Activated CD4-positive, alpha-beta T cell treated with anti-CD3 and anti-CD28 coated beads for 36 hours (primary cell): ENCODE results near the gene TRIM65. TPM values are rescaled to one million over a fixed set of nuclear protein-coding genes. Genes with fewer than 3 reads are reported as not detected.

Experiments used
- ATAC-seq: fragments of 200-7000 bp; cut with Tn5 transposase; one replicate; pipeline ENCODE4 v1.10.0; 2021; ENCODE audit warnings: mild to moderate bottlenecking, moderate library complexity
- CTCF ChIA-PET: fragments of 350-600 bp; sonication (Branson Sonifier 250); formaldehyde crosslinking; loops from one replicate; lab custom pipeline; 2021; ENCODE audit warnings: antibody characterized with exemption; lab: Charles Lee
- POLR2A ChIA-PET: fragments of 350-600 bp; sonication (Branson Sonifier 250); formaldehyde crosslinking; loops from one replicate; lab custom pipeline; 2021; ENCODE audit warnings: antibody characterized with exemption, inconsistent platforms; lab: Charles Lee
- DNase-seq: peaks from one replicate; pipeline ENCODE4 v3.0.0-alpha.2; 2020
- H3K27ac Mint-ChIP-seq: one replicate; pipeline ENCODE4 v1.8.0; 2021; ENCODE audit warnings: mixed read lengths
- H3K27me3 Mint-ChIP-seq: one replicate; pipeline ENCODE4 v1.8.0; 2021; ENCODE audit warnings: mixed read lengths
- H3K36me3 Mint-ChIP-seq: one replicate; pipeline ENCODE4 v1.8.0; 2021; ENCODE audit warnings: low read depth, mixed read lengths
- H3K4me1 Mint-ChIP-seq: one replicate; pipeline ENCODE4 v1.8.0; 2021; ENCODE audit warnings: mixed read lengths
- H3K4me3 Mint-ChIP-seq: one replicate; pipeline ENCODE4 v1.8.0; 2021; ENCODE audit warnings: mild to moderate bottlenecking, moderate library complexity, mixed read lengths
- H3K9me3 Mint-ChIP-seq: one replicate; pipeline ENCODE4 v1.8.0; 2021; ENCODE audit warnings: low read depth, mixed read lengths
- intact Hi-C, 2 experiments: fragments of 100-400 bp; cut with DNase I in 1 of 2; cut with micrococcal nuclease in 1 of 2; formaldehyde crosslinking; loops; one replicate each; pipeline versions ENCODE4 v1.14.2 to v1.15.1; 2022 to 2024; cut with DNase I, micrococcal nuclease
- total RNA-seq, 2 experiments: library from RNA; stranded (reverse); gene quantifications; one replicate each; pipeline ENCODE4 v1.2.3, GENCODE V29; 2021

Gene TRIM65
- total RNA-seq, 2 experiments from 2014 or later, result 28.9 to 31.9 TPM

GRCh38 chr17:75904749-75905521 lies 8.2 kb upstream of the TRIM65 start, which contains the start of gene MRPL38:
Gene MRPL38, minus strand, starts transcription at chr17:75904884. Its CDS starts 9 bp downstream, at chr17:75904875.
- intact Hi-C loops, result loop anchor here (1.0 to 10.0 kb wide), 13 partner anchors 9 to 480 kb away; partner anchors contain the start of genes ACOX1 (in 2 of the 2), FBF1 (in 2 of the 2), TEN1 (in 2 of the 2) and WBP2 (in 2 of the 2)
- DNase-seq, result peak; percentile 97
- no peaks in the 10 kb centered on the region for H3K27me3 Mint-ChIP-seq
- ATAC-seq, result peak; percentile 99
- peaks cover 5% of the 10 kb centered on the region for H3K4me1 Mint-ChIP-seq
- POLR2A ChIA-PET, result no interaction called here
- CTCF ChIA-PET, result interaction anchor here (0.7 to 3.4 kb wide), 18 partner anchors 9 to 752 kb away, joined by 3 to 38 read pairs (median 5); partner anchors contain the start of gene TRIM47
- H3K4me3 Mint-ChIP-seq, result peak within 1 kb of the TSS; percentile 86
- no peaks in the 10 kb centered on the region for H3K36me3 Mint-ChIP-seq
- no peaks in the 10 kb centered on the region for H3K9me3 Mint-ChIP-seq
- peak within 1 kb of the TSS; percentile 89 for H3K27ac Mint-ChIP-seq

- DNase-seq (no peak), ATAC-seq (no peak)
- peaks cover 7% of the 10 kb centered on the region for H3K36me3 Mint-ChIP-seq
- H3K27me3 Mint-ChIP-seq, result no peaks in the 10 kb centered on the region
- H3K9me3 Mint-ChIP-seq, result no peaks in the 10 kb centered on the region
- H3K27ac Mint-ChIP-seq, result no peak overlapping the region
- ChIA-PET POLR2A (interaction anchor here (0.6 kb wide), 1 partner anchor 45 kb away, joined by 5 read pairs; no protein-coding TSS in a partner anchor), CTCF (interaction anchor here (0.7 to 1.6 kb wide), 4 partner anchors 27 to 240 kb away, joined by 3 to 5 read pairs (median 4); no protein-coding TSS in a partner anchor)
- H3K4me1 Mint-ChIP-seq, result peaks cover 5% of the 10 kb centered on the region
- no peak overlapping the region for H3K4me3 Mint-ChIP-seq
- intact Hi-C loops, result loop anchor here in 1 of 2 experiments (5.0 to 10.0 kb wide), 2 partner anchors 315 to 372 kb away; partner anchors contain the start of gene MYO15B
Observed at GRCh38 chr17:75902406-75902805, 5.7 kb upstream of the TRIM65 start.

- ChIA-PET POLR2A (interaction anchor here (0.6 to 1.1 kb wide), 2 partner anchors 26 to 45 kb away, joined by 3 to 5 read pairs; no protein-coding TSS in a partner anchor), CTCF (interaction anchor here (1.1 to 1.3 kb wide), 2 partner anchors 26 to 104 kb away, joined by 5 read pairs; no protein-coding TSS in a partner anchor)
- intact Hi-C loops, result loop anchor here in 1 of 2 experiments (5.0 to 10.0 kb wide), 2 partner anchors 314 to 373 kb away; partner anchors contain the start of gene MYO15B
- ATAC-seq, result no peak
- Mint-ChIP-seq H3K36me3 (peaks cover 7% of the 10 kb centered on the region), H3K4me3 (no peak overlapping the region), H3K9me3 (no peaks in the 10 kb centered on the region), H3K4me1 (peaks cover 7% of the 10 kb centered on the region), H3K27me3 (no peaks in the 10 kb centered on the region), H3K27ac (no peak overlapping the region)
- no peak for DNase-seq
Observed at GRCh38 chr17:75901727-75902126, 5.0 kb upstream of the TRIM65 start.

DNA sequence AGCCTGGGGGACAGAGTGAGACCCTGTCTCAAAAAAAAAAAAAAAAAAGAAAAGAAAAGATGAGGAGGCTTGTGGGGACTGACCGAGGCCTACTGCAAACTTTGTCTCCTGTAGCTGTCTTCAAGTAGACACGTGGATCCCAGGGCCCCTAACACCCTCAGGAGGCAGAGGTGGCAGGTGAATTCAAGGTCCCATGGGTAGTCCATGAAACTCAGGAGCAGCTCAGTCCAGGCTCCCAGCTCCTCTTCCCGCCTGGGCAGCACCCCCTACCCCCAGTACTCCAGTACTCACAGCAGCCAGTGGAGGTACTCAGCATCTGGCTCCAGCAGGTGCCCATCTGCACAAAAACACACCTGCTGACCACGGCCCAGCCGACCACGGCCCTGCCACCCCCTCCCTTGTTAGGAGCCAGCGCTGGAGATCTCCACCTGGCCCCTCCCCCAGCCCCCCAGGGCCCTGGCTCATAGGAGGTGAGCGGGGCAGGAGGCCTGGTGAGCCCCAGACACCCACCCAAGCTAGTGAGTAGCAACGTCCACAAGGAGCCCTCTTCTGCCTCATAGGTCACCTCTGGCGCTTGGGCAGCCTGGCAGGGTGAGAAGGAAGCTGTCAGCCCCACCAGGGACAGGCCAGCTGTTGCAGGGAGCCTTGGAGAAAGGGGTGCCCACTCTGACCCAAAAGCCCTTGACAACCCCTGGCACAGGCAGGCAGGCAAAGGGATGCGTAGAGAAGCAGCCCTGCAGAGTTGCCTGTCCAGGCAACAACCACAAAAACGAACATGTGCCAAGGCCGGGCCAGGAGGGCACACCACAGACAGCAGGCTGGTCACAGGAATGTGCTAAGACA lies 4.2 kb upstream of the TRIM65 start:
- Mint-ChIP-seq H3K36me3 (peaks cover 7% of the 10 kb centered on the region), H3K27me3 (no peaks in the 10 kb centered on the region), H3K27ac (no peak overlapping the region), H3K9me3 (no peaks in the 10 kb centered on the region), H3K4me3 (no peak overlapping the region), H3K4me1 (peaks cover 7% of the 10 kb centered on the region)
- ChIA-PET POLR2A (interaction anchor here (1.1 kb wide), 1 partner anchor 25 kb away, joined by 3 read pairs; no protein-coding TSS in a partner anchor), CTCF (interaction anchor here (0.6 kb wide), 1 partner anchor 1225 kb away, joined by 3 read pairs; no protein-coding TSS in a partner anchor)
- intact Hi-C loops, result loop anchor here in 1 of 2 experiments (5.0 to 10.0 kb wide), 2 partner anchors 314 to 374 kb away; partner anchors contain the start of gene MYO15B
- ATAC-seq (no peak), DNase-seq (no peak)

GRCh38 chr17:75899767-75900468 lies 3.2 kb upstream of the TRIM65 start:
- H3K27ac Mint-ChIP-seq, result no peak overlapping the region
- ChIA-PET POLR2A (no interaction called here), CTCF (interaction anchor here (1.2 kb wide), 1 partner anchor 44 kb away, joined by 3 read pairs; no protein-coding TSS in a partner anchor)
- peaks cover 12% of the 10 kb centered on the region for H3K4me1 Mint-ChIP-seq
- no peaks in the 10 kb centered on the region for H3K9me3 Mint-ChIP-seq
- intact Hi-C loops, result loop anchor here in 1 of 2 experiments (5.0 to 10.0 kb wide), 2 partner anchors 313 to 375 kb away; partner anchors contain the start of gene MYO15B
- no peak overlapping the region for H3K4me3 Mint-ChIP-seq
- DNase-seq, result no peak
- H3K36me3 Mint-ChIP-seq, result peaks cover 11% of the 10 kb centered on the region
- no peak for ATAC-seq
- H3K27me3 Mint-ChIP-seq, result no peaks in the 10 kb centered on the region

- H3K27me3 Mint-ChIP-seq, result no peaks in the 10 kb centered on the region
- ChIA-PET CTCF (interaction anchor here (0.5 to 1.2 kb wide), 2 partner anchors 19 to 43 kb away, joined by 3 read pairs; no protein-coding TSS in a partner anchor), POLR2A (no interaction called here)
- intact Hi-C loops, result no loop called here
- no peak overlapping the region for H3K27ac Mint-ChIP-seq
- ATAC-seq (no peak), DNase-seq (no peak)
- H3K9me3 Mint-ChIP-seq, result no peaks in the 10 kb centered on the region
- peaks cover 12% of the 10 kb centered on the region for H3K36me3 Mint-ChIP-seq
- H3K4me3 Mint-ChIP-seq, result no peak overlapping the region
- H3K4me1 Mint-ChIP-seq, result peaks cover 12% of the 10 kb centered on the region
Observed at GRCh38 chr17:75899353-75899752, 2.6 kb upstream of the TRIM65 start.

DNA sequence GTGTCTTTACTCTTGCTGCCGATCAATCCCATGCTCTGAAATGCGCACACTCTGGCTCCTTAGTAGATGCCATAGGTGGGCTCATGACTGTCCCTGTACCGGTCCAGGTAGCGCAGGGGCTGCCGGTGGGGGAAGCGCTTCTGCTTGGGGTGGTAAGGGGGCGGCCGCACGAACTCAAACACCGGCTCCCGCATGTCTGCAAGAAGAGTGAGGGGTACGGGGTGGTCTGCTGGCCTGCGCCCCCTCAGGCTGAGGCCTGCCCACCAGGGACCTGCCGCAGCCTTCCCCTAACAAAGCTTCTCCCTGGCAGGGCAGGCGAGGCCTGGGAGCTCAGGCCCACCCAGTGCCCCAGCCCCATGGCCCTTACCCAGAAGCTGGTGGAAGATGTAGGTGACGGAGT lies 2.0 kb upstream of the TRIM65 start:
- ChIA-PET POLR2A (interaction anchor here (1.3 kb wide), 2 partner anchors 21 to 368 kb away, joined by 3 to 4 read pairs; no protein-coding TSS in a partner anchor), CTCF (interaction anchor here (0.5 to 3.6 kb wide), 3 partner anchors 18 to 43 kb away, joined by 3 to 17 read pairs (median 3); partner anchors contain the start of gene WBP2)
- H3K27ac Mint-ChIP-seq, result no peak overlapping the region
- no peak for ATAC-seq
- H3K27me3 Mint-ChIP-seq, result no peaks in the 10 kb centered on the region
- peaks cover 14% of the 10 kb centered on the region for H3K36me3 Mint-ChIP-seq
- no peaks in the 10 kb centered on the region for H3K9me3 Mint-ChIP-seq
- no peak for DNase-seq
- H3K4me3 Mint-ChIP-seq, result no peak overlapping the region
- intact Hi-C loops, result no loop called here
- H3K4me1 Mint-ChIP-seq, result peaks cover 17% of the 10 kb centered on the region

DNA sequence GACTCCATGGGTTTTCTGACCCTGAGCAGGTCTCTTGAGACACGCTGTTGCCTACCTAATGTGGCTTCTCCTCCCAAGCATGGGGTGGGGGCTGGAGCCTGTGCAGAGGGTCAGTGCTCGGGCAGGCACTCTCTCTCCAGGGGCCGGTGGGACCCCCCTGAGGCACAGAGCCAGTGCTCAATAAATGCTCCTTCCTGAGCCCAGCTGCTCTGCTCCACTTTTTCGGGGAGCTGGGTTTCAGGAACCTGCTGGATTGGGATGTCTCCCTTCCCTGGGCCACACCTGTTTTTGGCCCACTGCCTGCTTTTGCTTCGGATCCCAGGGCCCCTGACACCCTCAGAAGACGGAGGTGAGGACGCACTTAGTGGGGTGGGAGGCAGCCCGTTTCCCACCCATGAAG lies 1.3 kb upstream of the TRIM65 start:
- H3K27ac Mint-ChIP-seq, result no peak overlapping the region

DNA sequence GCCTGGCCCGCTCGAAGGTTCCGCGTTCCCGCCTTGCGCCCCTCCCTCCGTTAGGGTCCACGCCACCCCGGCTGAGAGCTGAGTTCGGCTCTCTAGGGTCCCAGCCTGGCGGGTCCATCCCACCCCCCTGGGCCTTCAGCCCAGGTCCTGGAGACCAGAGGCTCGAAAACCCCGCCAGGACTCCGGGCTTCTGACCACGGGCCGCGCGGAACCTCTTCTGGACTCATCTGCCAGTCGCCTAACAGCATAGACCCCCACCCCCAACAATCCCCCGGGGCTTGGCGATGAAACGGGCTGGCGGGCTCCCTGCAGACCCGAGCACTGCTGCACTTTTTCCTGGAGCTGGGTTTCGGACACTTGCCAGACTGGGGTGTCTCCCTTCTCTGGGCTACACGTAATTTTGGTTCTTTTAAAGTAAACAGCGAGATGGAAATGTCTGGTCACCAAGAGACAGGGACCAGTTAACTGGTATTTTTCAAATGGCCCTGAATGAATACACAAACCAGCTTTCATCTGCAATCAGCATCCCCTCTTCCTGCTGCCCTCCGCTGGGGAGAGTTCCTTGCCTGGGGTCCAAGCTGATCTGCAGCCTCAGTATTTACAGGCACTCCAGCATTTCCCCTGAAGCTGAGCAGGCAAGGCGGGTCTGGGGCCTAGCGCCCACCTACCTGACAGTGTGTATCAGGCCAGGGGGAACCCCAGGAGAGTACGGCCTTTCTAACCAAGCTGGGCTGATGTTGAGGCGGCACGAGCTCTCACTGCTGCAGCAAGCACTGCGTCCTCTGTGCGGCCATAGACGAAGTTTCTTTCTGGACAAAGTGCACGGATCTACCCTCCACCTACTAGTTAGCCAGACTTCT lies 639 bp upstream of the TRIM65 start:
- CTCF ChIA-PET, result interaction anchor here (0.7 to 3.6 kb wide), 11 partner anchors 18 to 144 kb away, joined by 3 to 17 read pairs (median 5); partner anchors contain the start of genes TRIM47 and WBP2
- Mint-ChIP-seq H3K4me1 (peaks cover 19% of the 10 kb centered on the region), H3K27ac (peak overlapping the region; percentile 72), H3K4me3 (peak overlapping the region; percentile 56), H3K36me3 (peaks cover 14% of the 10 kb centered on the region), H3K27me3 (no peaks in the 10 kb centered on the region), H3K9me3 (no peaks in the 10 kb centered on the region)
- DNase-seq (no peak), ATAC-seq (no peak)
- POLR2A ChIA-PET, result interaction anchor here (0.5 to 1.3 kb wide), 4 partner anchors 20 to 873 kb away, joined by 3 to 4 read pairs (median 3); no protein-coding TSS in a partner anchor
- intact Hi-C loops, result loop anchor here (1.0 to 2.0 kb wide), 6 partner anchors 21 to 487 kb away; partner anchors contain the start of genes ACOX1 (in 1 of the 2), FBF1 (in 1 of the 2), GALK1 (in 1 of the 2) and SPHK1 (in 1 of the 2)

More for the DNA sequence above, 1.3 kb upstream of the TRIM65 start:
- no peaks in the 10 kb centered on the region for H3K27me3 Mint-ChIP-seq
- peaks cover 19% of the 10 kb centered on the region for H3K4me1 Mint-ChIP-seq
- DNase-seq (no peak), ATAC-seq (no peak)
- intact Hi-C loops, result no loop called here
- ChIA-PET POLR2A (interaction anchor here (1.3 kb wide), 2 partner anchors 20 to 369 kb away, joined by 3 to 4 read pairs; no protein-coding TSS in a partner anchor), CTCF (interaction anchor here (3.6 kb wide), 1 partner anchor 42 kb away, joined by 17 read pairs; the partner anchor contains the start of gene WBP2)
- no peak overlapping the region for H3K4me3 Mint-ChIP-seq
- peaks cover 14% of the 10 kb centered on the region for H3K36me3 Mint-ChIP-seq
- no peaks in the 10 kb centered on the region for H3K9me3 Mint-ChIP-seq
